Activated T-helper 1 cell treated with Interleukin-2 at 50 U/mL for 16 hours (primary cell): Measurements from ENCODE around the gene FNBP1L.
"Not testable (repeated sequence)": the region's sequence is repeated elsewhere in the genome, so short reads cannot be mapped to it uniquely, and the experiment has no call there.

ENCODE experiments used
- DNase-seq: peaks from one replicate; pipeline ENCODE4 v3.0.0-alpha.2; 2020; ENCODE audit warnings: low read depth

The FNBP1L gene

GRCh38 chr1:93573940-93574469 lies 126.1 kb downstream of the FNBP1L start:
- no peak for DNase-seq

GRCh38 chr1:93574511-93574910 lies 126.6 kb downstream of the FNBP1L start:
- DNase-seq: no peak

GRCh38 chr1:93574991-93575390 lies 127.1 kb downstream of the FNBP1L start:
- DNase-seq: no peak

- DNase-seq: no peak
Measured at GRCh38 chr1:93575621-93576284, 127.8 kb downstream of the FNBP1L start.

GRCh38 chr1:93576346-93576745 lies 128.4 kb downstream of the FNBP1L start:
- no peak for DNase-seq

- DNase-seq: no peak
Measured at GRCh38 chr1:93576746-93577145, 128.8 kb downstream of the FNBP1L start.

GRCh38 chr1:93577536-93578432 lies 129.9 kb downstream of the FNBP1L start:
- no peak for DNase-seq

- DNase-seq: no peak
Measured at GRCh38 chr1:93578433-93578830, 130.5 kb downstream of the FNBP1L start.

GRCh38 chr1:93578911-93579825 lies 131.2 kb downstream of the FNBP1L start:
- DNase-seq: no peak

GRCh38 chr1:93579891-93580290 lies 132.0 kb downstream of the FNBP1L start:
- no peak for DNase-seq

GRCh38 chr1:93581917-93582850 lies 134.3 kb downstream of the FNBP1L start:
- DNase-seq: no peak

- no peak for DNase-seq
Measured at GRCh38 chr1:93584261-93585003, 136.5 kb downstream of the FNBP1L start.

GRCh38 chr1:93585059-93585966 lies 137.4 kb downstream of the FNBP1L start:
- no peak for DNase-seq

- DNase-seq: no peak
Measured at GRCh38 chr1:93587354-93587753, 139.4 kb downstream of the FNBP1L start.

GRCh38 chr1:93588206-93588605 lies 140.3 kb downstream of the FNBP1L start:
- DNase-seq: no peak

GRCh38 chr1:93588955-93589354 lies 141.0 kb downstream of the FNBP1L start:
- DNase-seq: no peak

- DNase-seq: not testable (repeated sequence)
Measured at GRCh38 chr1:93591291-93591675, 143.4 kb downstream of the FNBP1L start.

GRCh38 chr1:93591676-93592550 lies 144.0 kb downstream of the FNBP1L start:
- DNase-seq: no peak
